Sigmoid colon (tissue), 4 donors: ENCODE results near the gene SLC25A20.

ENCODE experiments used
- CTCF ChIP-seq, 4 experiments: fragments of 450-650 bp in 3 of 4; fragments of 200-600 bp in 1 of 4; IDR thresholded peaks; one replicate each; pipeline ENCODE4 v1.5.1; 2016 to 2019; ENCODE audit warnings: antibody characterized with exemption in 4 of 4, mild to moderate bottlenecking in 3 of 4, moderate library complexity in 2 of 4
- EP300 ChIP-seq, 4 donors: sonication (generic); formaldehyde crosslinking; IDR thresholded peaks; one replicate each; pipeline ENCODE4 v1.6.1; 2017; ENCODE audit warnings: antibody characterized with exemption in 4 of 4
- POLR2A ChIP-seq, 2 donors: fragments of 450-650 bp; IDR thresholded peaks; one replicate each; pipeline ENCODE4 v1.6.1; 2016; ENCODE audit warnings: antibody characterized with exemption in 2 of 2, mild to moderate bottlenecking in 2 of 2, moderate library complexity in 2 of 2
- POLR2AphosphoS5 ChIP-seq, 4 donors: sonication (generic); formaldehyde crosslinking; IDR thresholded peaks; one replicate each; pipeline ENCODE4 v1.6.1; 2017; ENCODE audit warnings: antibody characterized with exemption in 4 of 4

DNA sequence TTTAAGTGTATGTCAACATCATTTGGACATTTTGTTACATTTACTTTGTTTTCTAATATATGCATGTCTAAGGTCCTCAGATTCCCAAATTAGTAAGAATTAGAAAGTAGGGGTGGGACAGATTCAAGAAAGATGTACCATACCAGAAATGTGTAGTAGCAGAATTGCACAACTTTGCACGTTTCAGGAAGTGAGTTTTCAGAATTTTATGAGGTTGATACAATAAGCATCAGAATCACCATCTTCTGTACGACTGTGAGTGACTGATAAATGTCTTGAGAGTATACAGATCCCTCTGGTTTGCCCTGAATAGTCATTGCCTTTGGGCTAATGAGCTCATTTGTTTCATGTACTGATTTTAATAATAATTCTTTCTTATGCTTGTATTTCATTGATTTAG is 29.2 kb upstream of the SLC25A20 start:
- no peak for TF ChIP-seq POLR2AphosphoS5 (IDR thresholded peaks at IDR 0.05)
- TF ChIP-seq POLR2A (IDR thresholded peaks at IDR 0.05) = no peak
- TF ChIP-seq CTCF (IDR thresholded peaks at IDR 0.05) = no peak
- no peak for TF ChIP-seq EP300 (IDR thresholded peaks at IDR 0.05)
